CD14-positive monocyte (primary cell): ENCODE measurements around the gene ATP5F1B. TPM values are rescaled to one million over a fixed set of nuclear protein-coding genes. Genes with fewer than 3 reads are reported as not detected.

ENCODE experiments used
- DNase-seq, 3 donors: peaks; one replicate each; pipeline ENCODE4 v3.0.0-alpha.2; 2011 to 2022
- H2AFZ ChIP-seq: 2 replicates; pipeline ENCODE4 v1.6.0; 2012; ENCODE audit warnings: mild to moderate bottlenecking, low read depth, low read length, inconsistent platforms; ENCODE audit not compliant: insufficient read depth, poor library complexity, severe bottlenecking
- H3K27ac ChIP-seq, 2 donors: 1 replicate in 1 of 2; 2 replicates in 1 of 2; pipeline ENCODE4 v1.5.1; 2012 to 2013; ENCODE audit warnings: low read length in 2 of 2, control low read depth in 1 of 2, inconsistent platforms in 1 of 2, low read depth in 1 of 2, mild to moderate bottlenecking in 1 of 2
- H3K27me3 ChIP-seq, 2 donors: one replicate each; pipeline versions ENCODE4 v1.6.0 to v1.6.1; 2011 to 2013; ENCODE audit warnings: low read length in 2 of 2; ENCODE audit not compliant: control insufficient read depth in 2 of 2, insufficient read depth in 2 of 2
- H3K36me3 ChIP-seq, 2 donors: replicated peaks in 1 of 2; 1 replicate in 1 of 2; 2 replicates in 1 of 2; pipeline versions ENCODE4 v1.5.1 to v1.6.1; 2012 to 2013; ENCODE audit warnings: low read length in 2 of 2, control low read depth in 1 of 2, inconsistent platforms in 1 of 2, mild to moderate bottlenecking in 1 of 2; ENCODE audit not compliant: insufficient read depth in 2 of 2, control insufficient read depth in 1 of 2
- H3K4me1 ChIP-seq, 2 donors: 1 replicate in 1 of 2; 2 replicates in 1 of 2; pipeline versions ENCODE4 v1.5.1 to v1.6.1; 2012 to 2013; ENCODE audit warnings: low read length in 2 of 2, control low read depth in 1 of 2, inconsistent platforms in 1 of 2, mild to moderate bottlenecking in 1 of 2, moderate library complexity in 1 of 2; ENCODE audit not compliant: insufficient read depth in 2 of 2, control insufficient read depth in 1 of 2
- H3K4me2 ChIP-seq: replicated peaks from 2 replicates; pipeline ENCODE3; 2012; ENCODE audit warnings: low read length, moderate library complexity, mild to moderate bottlenecking; ENCODE audit not compliant: poor library complexity, severe bottlenecking; ENCODE audit errors: extremely low read depth
- H3K4me3 ChIP-seq, 3 experiments: fragments of 200-600 bp in 1 of 3; sonication (generic) in 1 of 3; replicated peaks in 1 of 3; 1 replicate in 2 of 3; 2 replicates in 1 of 3; pipeline ENCODE4 v1.5.1; 2011 to 2013; ENCODE audit warnings: low read length in 3 of 3, mild to moderate bottlenecking in 3 of 3, control low read depth in 2 of 3, low read depth in 2 of 3, inconsistent platforms in 1 of 3, moderate library complexity in 1 of 3
- H3K79me2 ChIP-seq: 2 replicates; pipeline ENCODE4 v1.6.0; 2012; ENCODE audit warnings: mild to moderate bottlenecking, control low read depth, inconsistent platforms, low read length, moderate library complexity; ENCODE audit not compliant: insufficient read depth
- H3K9ac ChIP-seq: 2 replicates; pipeline ENCODE4 v1.6.0; 2017; ENCODE audit warnings: low read length, mild to moderate bottlenecking; ENCODE audit not compliant: insufficient read depth, poor library complexity, severe bottlenecking
- H3K9me3 ChIP-seq, 2 donors: replicated peaks in 1 of 2; 1 replicate in 1 of 2; 2 replicates in 1 of 2; pipeline versions ENCODE4 v1.5.1 to v1.6.1; 2012 to 2013; ENCODE audit warnings: low read length in 2 of 2, control low read depth in 1 of 2; ENCODE audit not compliant: control insufficient read depth in 1 of 2, insufficient read depth in 1 of 2
- H4K20me1 ChIP-seq: 2 replicates; pipeline ENCODE4 v1.6.0; 2012; ENCODE audit warnings: mild to moderate bottlenecking, low read length, control low read depth, moderate library complexity; ENCODE audit not compliant: insufficient read depth
- H3K27ac Mint-ChIP-seq, 7 donors: one replicate each; pipeline ENCODE4 v1.8.0; 2020; ENCODE audit warnings: mild to moderate bottlenecking in 7 of 7, mixed read lengths in 7 of 7, moderate library complexity in 6 of 7, inconsistent platforms in 2 of 7
- H3K27me3 Mint-ChIP-seq, 3 donors: one replicate each; pipeline ENCODE4 v1.8.0; 2021 to 2022; ENCODE audit warnings: low read depth in 3 of 3, mild to moderate bottlenecking in 3 of 3, mixed read lengths in 3 of 3, moderate library complexity in 3 of 3, inconsistent platforms in 1 of 3
- H3K36me3 Mint-ChIP-seq, 2 donors: one replicate each; pipeline ENCODE4 v1.8.0; 2020; ENCODE audit warnings: mixed read lengths in 2 of 2, inconsistent platforms in 1 of 2, mild to moderate bottlenecking in 1 of 2
- H3K4me1 Mint-ChIP-seq: one replicate; pipeline ENCODE4 v1.8.0; 2020; ENCODE audit warnings: mild to moderate bottlenecking, mixed read lengths
- H3K4me3 Mint-ChIP-seq, 2 donors: one replicate each; pipeline ENCODE4 v1.8.0; 2020; ENCODE audit warnings: mild to moderate bottlenecking in 2 of 2, mixed read lengths in 2 of 2, moderate library complexity in 1 of 2
- H3K9me3 Mint-ChIP-seq, 7 donors: one replicate each; pipeline ENCODE4 v1.8.0; 2020 to 2022; ENCODE audit warnings: mixed read lengths in 7 of 7, mild to moderate bottlenecking in 6 of 7, moderate library complexity in 6 of 7, inconsistent platforms in 2 of 7
- CTCF ChIP-seq: fragments of 200-600 bp; IDR thresholded peaks from one replicate; pipeline ENCODE4 v1.8.0; 2022; ENCODE audit warnings: antibody characterized with exemption, mild to moderate bottlenecking
- WGBS: methylation state at CpG from one replicate; pipeline ENCODE4 v1.1.5; 2013; ENCODE audit warnings: missing lambda C conversion rate; ENCODE audit not compliant: insufficient coverage; 5-methylcytosine and 5-hydroxymethylcytosine counted together
- intact Hi-C, 2 donors: fragments of 100-400 bp; cut with micrococcal nuclease; formaldehyde crosslinking; loops; one replicate each; pipeline versions ENCODE4 v1.15.0 to v1.15.1; 2023
- polyA plus RNA-seq, 3 donors: library from polyadenylated mRNA; depleted of rRNA in 1 of 3; unstranded in 2 of 3; stranded (reverse) in 1 of 3; fragments of 300-500 nt in 2 of 3; fragments of >200 nt in 1 of 3; fragmentation: Illumina TruSeq in 2 of 3; gene quantifications; 1 replicate in 2 of 3; 2 replicates in 1 of 3; pipeline ENCODE4 v1.2.3, GENCODE V29; 2012 to 2021

ATP5F1B gene
- polyA plus RNA-seq, 3 donors: 554 to 1,093 (median 1,038) TPM

- Histone ChIP-seq H3K27me3 (no peaks in the 10 kb centered on the region), H3K9me3 (no peaks in the 10 kb centered on the region), H3K4me3 (peak overlapping the region in 1 of 3 experiments; percentile 94), H3K27ac (peak overlapping the region in 1 of 2 donors; percentile 92), H3K36me3 (peaks cover 46 to 50% of the 10 kb centered on the region in 2 donors), H3K4me1 (peaks cover 51 to 68% of the 10 kb centered on the region in 2 donors), H3K4me2 (peak overlapping the region; percentile 99), H3K9ac (no peak overlapping the region), H4K20me1 (peaks cover 70% of the 10 kb centered on the region), H2AFZ (no peak overlapping the region), H3K79me2 (peaks cover 80% of the 10 kb centered on the region)
- TF ChIP-seq CTCF: no peak
- Mint-ChIP-seq H3K9me3 (no peaks in the 10 kb centered on the region), H3K27me3 (no peaks in the 10 kb centered on the region), H3K36me3 (peaks cover 40 to 54% of the 10 kb centered on the region in 2 donors), H3K27ac (peak overlapping the region; percentile 66 to 99 (median 99)), H3K4me1 (peaks cover 60% of the 10 kb centered on the region), H3K4me3 (no peak overlapping the region)
- no CpG with 5 or more reads among the region's 2 CpGs for WGBS
- no peak for DNase-seq
- intact Hi-C loops: no loop called here
Observed at GRCh38 chr12:56637621-56638020, 8.2 kb downstream of the ATP5F1B start.

- Histone ChIP-seq H4K20me1 (peaks cover 67% of the 10 kb centered on the region), H3K27me3 (no peaks in the 10 kb centered on the region), H2AFZ (peak overlapping the region; percentile 78), H3K36me3 (peaks cover 39 to 43% of the 10 kb centered on the region in 2 donors), H3K4me2 (peak overlapping the region; percentile 99), H3K4me1 (peaks cover 55 to 68% of the 10 kb centered on the region in 2 donors), H3K79me2 (peaks cover 80% of the 10 kb centered on the region), H3K9me3 (no peaks in the 10 kb centered on the region), H3K4me3 (peak overlapping the region; percentile 68 to 94 (median 80)), H3K9ac (peak overlapping the region; percentile 68), H3K27ac (peak overlapping the region; percentile 77 to 92)
- H3K36me3 Mint-ChIP-seq: peaks cover 33 to 47% of the 10 kb centered on the region in 2 donors
- WGBS: 0% methylated on average over 3 of the region's 12 CpGs
- DNase-seq: peak; percentile 90 to 94 (median 92)
- H3K4me3 Mint-ChIP-seq: peak overlapping the region; percentile 95 to 99
- intact Hi-C loops: no loop called here
- peaks cover 62% of the 10 kb centered on the region for H3K4me1 Mint-ChIP-seq
- H3K9me3 Mint-ChIP-seq: no peaks in the 10 kb centered on the region
- no peaks in the 10 kb centered on the region for H3K27me3 Mint-ChIP-seq
- TF ChIP-seq CTCF: peak; percentile 81
- peak overlapping the region; percentile 98 to 99 (median 99) for H3K27ac Mint-ChIP-seq
Observed at GRCh38 chr12:56636675-56637540, 8.9 kb downstream of the ATP5F1B start.
